Skeletal muscle tissue (tissue), 4 donors: Measurements from ENCODE around the gene SLC19A1. TPM values are rescaled to one million over a fixed set of nuclear protein-coding genes. Genes with fewer than 3 reads are reported as not detected.

Experiments
- H3K27ac ChIP-seq: one replicate; pipeline ENCODE4 v1.7.0; 2013; ENCODE audit warnings: mild to moderate bottlenecking, low read depth, low read length, inconsistent platforms
- H3K27me3 ChIP-seq, 3 donors: one replicate each; pipeline ENCODE4 v1.7.0; 2013; ENCODE audit warnings: low read length in 3 of 3; ENCODE audit not compliant: control insufficient read depth in 3 of 3, insufficient read depth in 3 of 3
- H3K36me3 ChIP-seq, 3 donors: one replicate each; pipeline ENCODE4 v1.7.0; 2013; ENCODE audit warnings: low read length in 3 of 3; ENCODE audit not compliant: control insufficient read depth in 3 of 3, insufficient read depth in 3 of 3
- H3K4me1 ChIP-seq, 3 donors: one replicate each; pipeline ENCODE4 v1.7.0; 2013; ENCODE audit warnings: low read length in 3 of 3, mild to moderate bottlenecking in 3 of 3; ENCODE audit not compliant: control insufficient read depth in 3 of 3, insufficient read depth in 3 of 3
- H3K4me3 ChIP-seq, 3 donors: one replicate each; pipeline ENCODE4 v1.7.0; 2013; ENCODE audit warnings: low read length in 3 of 3
- H3K9ac ChIP-seq, 3 donors: one replicate each; pipeline ENCODE4 v1.7.0; 2013; ENCODE audit warnings: low read length in 3 of 3, mild to moderate bottlenecking in 3 of 3, moderate library complexity in 2 of 3, low read depth in 1 of 3
- H3K9me3 ChIP-seq, 3 donors: one replicate each; pipeline ENCODE4 v1.7.0; 2013; ENCODE audit warnings: low read length in 3 of 3; ENCODE audit not compliant: control insufficient read depth in 3 of 3
- total RNA-seq: library from RNA; depleted of rRNA; stranded (reverse); fragments of >200 nt; gene quantifications from one replicate; pipeline ENCODE4 v1.2.3, GENCODE V29; 2014
- donor health status: Osteomylitis.

Gene SLC19A1
- total RNA-seq, 1 donor from 2014 or later = 4.7 TPM

DNA sequence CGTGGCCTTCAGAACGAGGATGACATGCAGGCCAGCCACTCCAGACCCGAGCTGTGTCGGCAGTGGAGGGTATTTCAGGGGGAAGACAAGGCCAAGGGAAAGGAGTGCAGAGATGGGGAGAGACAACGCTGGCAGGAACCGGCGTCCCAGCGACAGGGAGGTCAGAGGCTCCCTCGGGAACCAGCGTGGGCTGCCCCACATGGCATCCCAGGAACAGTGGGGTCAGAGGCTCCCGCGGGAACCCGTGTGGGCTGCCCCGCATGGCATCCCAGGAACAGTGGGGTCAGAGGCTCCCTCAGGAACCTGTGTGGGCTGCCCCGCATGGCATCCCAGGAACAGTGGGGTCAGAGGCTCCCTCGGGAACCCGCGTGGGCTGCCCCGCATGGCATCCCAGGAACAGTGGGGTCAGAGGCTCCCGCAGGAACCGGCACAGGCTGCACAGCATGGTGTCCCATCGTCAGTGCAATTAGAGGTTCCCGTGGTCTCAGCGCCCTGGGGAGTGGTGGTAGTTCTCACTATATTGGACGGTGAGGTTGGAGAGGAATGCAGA, 43.0 kb downstream of the SLC19A1 start:
- peaks cover 0 to 3% (median 0%) of the 10 kb centered on the region in 3 donors for H3K27me3 ChIP-seq
- H3K4me3 ChIP-seq = no peak overlapping the region
- peaks cover 4 to 13% (median 7%) of the 10 kb centered on the region in 3 donors for H3K36me3 ChIP-seq
- H3K9me3 ChIP-seq = no peaks in the 10 kb centered on the region
- no peaks in the 10 kb centered on the region for H3K4me1 ChIP-seq
- H3K27ac ChIP-seq = no peak overlapping the region
- no peak overlapping the region for H3K9ac ChIP-seq

DNA sequence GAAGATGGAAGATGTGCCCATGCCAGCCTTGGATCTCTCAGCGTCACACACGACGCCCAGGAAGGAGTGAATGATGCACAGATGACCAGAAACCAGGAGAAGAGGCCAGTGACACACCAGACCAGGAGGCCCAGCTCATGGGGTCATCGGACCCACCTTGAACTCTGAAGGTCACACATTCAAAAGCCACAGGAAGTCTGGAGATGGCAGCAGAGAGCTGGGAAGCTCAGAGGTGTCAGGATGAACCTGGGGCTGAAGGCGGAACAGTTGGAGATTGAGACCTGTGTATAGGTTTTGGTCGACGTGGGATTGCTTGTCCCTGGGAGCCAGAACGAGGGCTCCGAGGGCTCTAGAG, 43.6 kb downstream of the SLC19A1 start:
- H3K27me3 ChIP-seq = peaks cover 0 to 3% (median 0%) of the 10 kb centered on the region in 3 donors
- no peaks in the 10 kb centered on the region for H3K9me3 ChIP-seq
- H3K9ac ChIP-seq = no peak overlapping the region
- H3K27ac ChIP-seq = no peak overlapping the region
- no peaks in the 10 kb centered on the region for H3K4me1 ChIP-seq
- peaks cover 4 to 13% (median 7%) of the 10 kb centered on the region in 3 donors for H3K36me3 ChIP-seq
- H3K4me3 ChIP-seq = no peak overlapping the region

- Histone ChIP-seq H3K4me3 (no peak overlapping the region), H3K27ac (no peak overlapping the region), H3K9ac (no peak overlapping the region), H3K4me1 (no peaks in the 10 kb centered on the region), H3K9me3 (no peaks in the 10 kb centered on the region), H3K36me3 (peaks cover 4 to 15% (median 7%) of the 10 kb centered on the region in 3 donors), H3K27me3 (peaks cover 0 to 3% (median 0%) of the 10 kb centered on the region in 3 donors)
These were observed 44.2 kb downstream of the SLC19A1 start for GRCh38 chr21:45497846-45498645.

DNA sequence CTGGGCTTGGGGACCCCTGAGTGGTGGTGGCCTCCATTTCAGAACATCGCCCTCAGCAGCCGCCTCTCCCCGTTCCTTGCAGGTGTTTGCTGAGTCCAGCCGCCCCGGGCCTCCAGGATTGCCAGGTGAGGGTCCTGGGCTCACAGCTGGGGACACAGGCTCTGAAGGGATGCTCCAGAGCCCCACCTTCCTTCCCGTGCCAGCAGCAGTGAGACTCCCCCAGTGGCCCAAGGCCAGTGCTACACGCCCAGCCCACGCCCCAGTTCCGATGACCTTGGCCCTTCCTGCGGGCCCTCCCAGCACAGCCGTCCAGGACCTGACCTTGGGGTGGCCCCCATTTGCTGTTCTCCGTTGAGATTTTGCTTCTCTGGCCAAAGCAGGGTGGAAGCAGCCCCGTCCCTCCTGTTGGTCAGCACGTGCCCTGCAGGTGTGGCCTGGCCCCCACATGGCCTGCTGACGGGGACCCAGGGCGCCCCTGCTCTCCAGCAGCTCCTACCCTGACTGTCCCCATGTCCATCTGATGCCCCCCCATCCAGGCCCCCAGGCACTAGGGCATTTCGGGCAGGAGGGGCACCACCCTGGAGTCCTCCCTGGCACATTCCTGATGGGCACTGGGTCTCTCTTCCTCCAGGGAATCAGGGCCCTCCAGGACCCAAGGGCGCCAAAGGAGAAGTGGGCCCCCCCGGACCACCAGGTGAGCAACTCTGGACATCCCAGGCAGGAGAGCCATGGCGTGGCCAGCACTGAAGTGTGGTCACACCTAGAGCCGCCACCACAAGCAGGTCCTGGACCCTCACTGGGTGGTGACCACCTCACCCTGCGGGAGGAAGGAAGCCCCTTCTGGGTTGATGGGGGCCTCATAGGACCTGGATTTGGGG, 45.0 kb downstream of the SLC19A1 start:
- no peaks in the 10 kb centered on the region for H3K9me3 ChIP-seq
- H3K27me3 ChIP-seq = peaks cover 0 to 3% (median 0%) of the 10 kb centered on the region in 3 donors
- H3K36me3 ChIP-seq = peaks cover 4 to 15% (median 7%) of the 10 kb centered on the region in 3 donors
- H3K27ac ChIP-seq = no peak overlapping the region
- H3K9ac ChIP-seq = no peak overlapping the region
- no peak overlapping the region for H3K4me3 ChIP-seq
- no peaks in the 10 kb centered on the region for H3K4me1 ChIP-seq

GRCh38 chr21:45496151-45496967, 45.9 kb downstream of the SLC19A1 start:
- H3K36me3 ChIP-seq = peaks cover 4 to 15% (median 7%) of the 10 kb centered on the region in 3 donors

GRCh38 chr21:45494851-45495680, 47.2 kb downstream of the SLC19A1 start:
- Histone ChIP-seq H3K9me3 (no peaks in the 10 kb centered on the region), H3K27me3 (peaks cover 0 to 3% (median 0%) of the 10 kb centered on the region in 3 donors), H3K4me1 (no peaks in the 10 kb centered on the region), H3K4me3 (no peak overlapping the region), H3K9ac (no peak overlapping the region), H3K36me3 (peaks cover 4 to 15% (median 7%) of the 10 kb centered on the region in 3 donors), H3K27ac (no peak overlapping the region)

More at GRCh38 chr21:45496151-45496967, 45.9 kb downstream of the SLC19A1 start:
- Histone ChIP-seq H3K27me3 (peaks cover 0 to 3% (median 0%) of the 10 kb centered on the region in 3 donors), H3K4me3 (no peak overlapping the region), H3K9me3 (no peaks in the 10 kb centered on the region), H3K9ac (no peak overlapping the region), H3K4me1 (no peaks in the 10 kb centered on the region), H3K27ac (no peak overlapping the region)

DNA sequence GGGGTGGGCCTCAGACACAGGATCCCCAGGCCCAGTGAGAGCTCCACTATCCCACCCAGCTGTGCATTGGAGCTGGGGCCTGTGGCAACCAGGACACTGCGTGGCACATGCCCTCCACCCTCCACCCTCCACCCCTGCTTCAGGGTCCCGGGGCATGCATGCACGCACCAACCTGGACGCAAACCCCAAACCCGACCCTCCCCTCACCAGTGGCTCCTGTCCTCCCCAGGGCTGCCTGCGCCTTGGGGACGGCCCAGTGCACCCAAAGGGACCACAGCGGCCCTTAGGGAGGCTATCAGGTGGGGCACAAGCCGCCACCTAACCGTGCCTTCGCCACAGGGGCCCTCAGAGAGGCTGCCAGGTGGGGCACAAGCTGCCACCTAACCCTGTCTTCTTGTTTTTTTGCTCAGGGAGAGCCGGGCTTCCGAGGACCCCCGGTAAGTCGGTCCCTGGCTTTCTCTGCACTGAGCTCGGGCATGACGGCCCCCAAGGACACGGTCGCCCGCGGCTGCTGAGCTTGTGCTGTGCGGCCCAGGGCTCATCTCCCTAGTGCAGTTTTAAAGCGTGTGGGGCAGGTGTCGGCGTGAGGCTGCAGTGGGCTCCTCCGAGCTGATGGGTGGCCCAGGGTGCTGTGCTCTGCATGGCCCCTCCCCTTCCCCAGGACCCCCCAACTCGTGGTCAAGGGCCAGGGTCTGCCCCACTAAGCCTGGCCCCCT, 47.9 kb downstream of the SLC19A1 start:
- no peak overlapping the region for H3K4me3 ChIP-seq
- peaks cover 0 to 3% (median 0%) of the 10 kb centered on the region in 3 donors for H3K27me3 ChIP-seq
- no peak overlapping the region for H3K9ac ChIP-seq
- H3K36me3 ChIP-seq = peaks cover 4 to 15% (median 7%) of the 10 kb centered on the region in 3 donors
- no peaks in the 10 kb centered on the region for H3K4me1 ChIP-seq
- H3K27ac ChIP-seq = no peak overlapping the region
- no peaks in the 10 kb centered on the region for H3K9me3 ChIP-seq

DNA sequence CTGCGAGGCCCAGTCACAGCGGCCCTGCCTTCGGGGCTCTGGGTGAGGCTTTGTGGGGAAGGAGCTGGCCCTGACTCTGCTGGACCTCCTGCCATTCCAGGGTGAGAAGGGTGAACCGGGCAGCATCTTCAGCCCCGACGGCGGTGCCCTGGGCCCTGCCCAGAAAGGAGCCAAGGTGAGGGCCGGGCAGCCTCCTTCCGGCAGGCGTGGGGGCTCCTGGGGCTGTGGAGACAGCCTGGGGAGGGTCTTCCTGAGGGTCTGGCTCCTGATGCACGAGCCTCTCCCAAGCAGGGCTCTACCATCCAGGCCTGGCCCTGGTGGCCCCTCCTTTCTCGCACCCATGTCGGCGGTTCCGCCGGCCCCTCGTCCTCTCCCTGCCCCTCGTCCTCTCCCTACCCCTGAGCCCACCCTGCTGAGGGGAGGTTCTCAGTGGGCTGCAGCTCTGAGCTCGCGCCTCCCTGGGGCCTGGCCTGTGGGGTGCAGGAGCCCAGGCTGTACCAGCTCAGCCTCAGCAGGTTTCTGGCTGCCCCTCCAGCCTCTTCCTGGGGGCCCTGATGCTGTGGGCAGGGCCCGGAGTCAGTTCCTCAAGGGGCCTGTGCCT, 48.7 kb downstream of the SLC19A1 start:
- H3K4me3 ChIP-seq = no peak overlapping the region
- peaks cover 4 to 12% (median 7%) of the 10 kb centered on the region in 3 donors for H3K36me3 ChIP-seq
- H3K9ac ChIP-seq = no peak overlapping the region

More for the DNA sequence above, 48.7 kb downstream of the SLC19A1 start:
- Histone ChIP-seq H3K9me3 (no peaks in the 10 kb centered on the region), H3K27me3 (peaks cover 0 to 3% (median 0%) of the 10 kb centered on the region in 3 donors), H3K4me1 (no peaks in the 10 kb centered on the region), H3K27ac (no peak overlapping the region)
